GM12873 (cell line): Measurements from ENCODE around the gene MRAP2.

Experiments
- CTCF ChIP-seq: IDR thresholded peaks from 2 replicates; pipeline ENCODE4 v1.5.1; 2012; ENCODE audit warnings: low read depth, mild to moderate bottlenecking, moderate library complexity, low read length, control low read depth; ENCODE audit not compliant: insufficient read depth; ENCODE audit errors: missing control alignments

MRAP2 gene

GRCh38 chr6:84033523-84034451 lies at the start of gene MRAP2:
Gene MRAP2, plus strand, starts transcription at chr6:84033772. Its CDS starts 21,547 bp downstream, at chr6:84055319.
- TF ChIP-seq CTCF = no peak

GRCh38 chr6:83984411-83984810 lies 49.2 kb upstream of the MRAP2 start:
- TF ChIP-seq CTCF = no peak

- TF ChIP-seq CTCF = no peak
These were observed 48.3 kb upstream of the MRAP2 start for GRCh38 chr6:83985308-83985713.

- TF ChIP-seq CTCF = no peak
These were observed 47.9 kb upstream of the MRAP2 start for GRCh38 chr6:83985715-83986114.

- TF ChIP-seq CTCF = no peak
These were observed 35.5 kb upstream of the MRAP2 start for GRCh38 chr6:83998021-83998584.

GRCh38 chr6:84001119-84001518 lies 32.5 kb upstream of the MRAP2 start:
- TF ChIP-seq CTCF = no peak

GRCh38 chr6:84002226-84002625 lies 31.3 kb upstream of the MRAP2 start:
- TF ChIP-seq CTCF = no peak
